Anterior cingulate cortex (tissue), 58 donors: ENCODE data around the gene TRIM7.
"Not testable (repeated sequence)": the region's sequence is repeated elsewhere in the genome, so short reads cannot be mapped to it uniquely, and the experiment has no call there.

Source experiments
- DNase-seq, 58 donors: peaks; one replicate each; lab custom pipeline; 2025; lab: John Stamatoyannopoulos, UW

The TRIM7 gene

GRCh38 chr5:181160755-181161533, 44.1 kb downstream of the TRIM7 start:
- DNase-seq, result peak in 57 of 58 donors; percentile 7 to 86 (median 70)

- DNase-seq, result peak in 47 of 58 donors; percentile 5 to 73 (median 40)
Observed at GRCh38 chr5:181160152-181160754, 44.7 kb downstream of the TRIM7 start.

GRCh38 chr5:181159286-181160151, 45.5 kb downstream of the TRIM7 start:
- peak in 56 of 58 donors; percentile 20 to 94 (median 76) for DNase-seq

- no peak for DNase-seq
Observed at GRCh38 chr5:181158869-181159268, 46.1 kb downstream of the TRIM7 start.

- no peak for DNase-seq
Observed at GRCh38 chr5:181156758-181157157, 48.2 kb downstream of the TRIM7 start.

- no peak for DNase-seq
Observed at GRCh38 chr5:181153814-181154213, 51.2 kb downstream of the TRIM7 start.

GRCh38 chr5:181152406-181152805, 52.6 kb downstream of the TRIM7 start:
- DNase-seq, result no peak

- no peak for DNase-seq
Observed at GRCh38 chr5:181151146-181151545, 53.9 kb downstream of the TRIM7 start.

- DNase-seq, result no peak
Observed at GRCh38 chr5:181149806-181150733, 54.9 kb downstream of the TRIM7 start.

- DNase-seq, result no peak
Observed at GRCh38 chr5:181149355-181149754, 55.6 kb downstream of the TRIM7 start.

- DNase-seq, result not testable (repeated sequence)
Observed at GRCh38 chr5:181146927-181147636, 57.9 kb downstream of the TRIM7 start, which contains the start of gene OR2V2. Gene OR2V2 (plus strand): TSS chr5:181147586. CDS start chr5:181154943, 7,357 bp downstream.

- no peak for DNase-seq
Observed at GRCh38 chr5:181145133-181145532, 59.9 kb downstream of the TRIM7 start.
